ENCODE results near the gene PRPS1L1.

GRCh38 chr7:18059171-18059570 is 31.5 kb upstream of the PRPS1L1 start:
- TF ChIP-seq CTCF (IDR thresholded peaks at IDR 0.05; ENCODE audit: low read length) (no peak), EZH2 (optimal IDR thresholded peaks at IDR 0.05; ENCODE audit: low read depth, low read length) (no peak)

Data from MM.1S (cell line).